AG20443 (cell line): ENCODE measurements around the gene TTC17.
"Not testable (repeated sequence)": the region's sequence is repeated elsewhere in the genome, so short reads cannot be mapped to it uniquely, and the experiment has no call there.

Source experiments
- DNase-seq: peaks from one replicate; pipeline ENCODE4 v3.0.0; 2012; ENCODE audit warnings: low spot score, mixed read lengths

The TTC17 gene

DNA sequence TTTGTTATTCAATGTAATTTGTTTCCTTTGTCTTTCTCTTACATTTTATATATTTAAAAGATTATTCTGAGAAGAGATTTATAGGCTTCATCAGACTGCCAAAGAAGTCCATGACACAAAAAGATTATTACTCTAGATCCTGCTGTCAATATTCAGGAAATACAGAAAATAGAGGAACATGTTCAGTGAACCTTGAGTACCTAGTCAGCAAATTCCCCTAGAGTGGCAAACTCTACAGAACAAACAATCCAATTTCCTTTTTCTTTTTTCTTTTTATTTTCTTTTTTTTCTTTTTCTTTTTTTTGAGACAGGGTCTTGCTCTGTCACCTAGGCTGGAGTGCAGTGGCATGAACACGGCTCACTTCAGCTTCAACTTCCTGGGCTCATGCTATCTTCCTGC lies 23.9 kb downstream of the TTC17 start:
- DNase-seq = no peak

DNA sequence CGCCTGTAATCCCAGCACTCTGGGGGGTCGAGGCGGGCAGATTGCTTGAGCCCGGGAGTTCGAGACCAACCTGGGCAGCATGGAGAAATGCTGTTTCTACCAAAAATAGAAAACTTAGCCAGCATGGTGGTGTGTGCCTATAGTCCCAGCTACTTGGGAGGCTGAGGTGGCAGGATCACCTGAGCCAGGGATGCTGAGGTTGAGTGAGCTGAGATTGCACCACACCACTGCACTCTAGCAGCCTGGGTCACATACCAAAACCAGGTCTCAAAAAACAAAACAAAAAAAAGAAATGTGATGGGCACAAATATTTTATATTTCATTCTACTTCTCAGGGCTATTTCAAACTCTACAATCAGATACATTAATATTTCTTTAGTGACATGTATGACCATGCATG lies 25.7 kb downstream of the TTC17 start:
- no peak for DNase-seq

DNA sequence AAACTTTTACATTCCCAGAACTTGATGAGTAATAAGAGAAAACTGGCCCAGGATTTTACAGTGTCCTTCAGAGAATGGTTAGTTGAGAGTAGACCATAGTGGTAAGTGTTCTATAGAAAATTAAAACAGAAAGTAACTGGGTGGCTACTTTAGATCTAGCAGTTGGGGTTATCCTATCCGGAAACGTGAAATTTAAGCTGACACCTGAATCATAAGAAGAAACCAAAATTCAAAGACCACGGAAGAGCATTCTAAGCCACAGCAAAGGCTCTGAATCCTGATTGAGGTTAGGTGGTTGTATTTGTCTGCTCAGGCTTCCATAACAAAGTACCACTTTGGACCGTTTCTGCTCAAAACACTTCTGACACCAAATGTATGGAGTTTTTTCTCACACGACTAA lies 34.0 kb downstream of the TTC17 start:
- no peak for DNase-seq

DNA sequence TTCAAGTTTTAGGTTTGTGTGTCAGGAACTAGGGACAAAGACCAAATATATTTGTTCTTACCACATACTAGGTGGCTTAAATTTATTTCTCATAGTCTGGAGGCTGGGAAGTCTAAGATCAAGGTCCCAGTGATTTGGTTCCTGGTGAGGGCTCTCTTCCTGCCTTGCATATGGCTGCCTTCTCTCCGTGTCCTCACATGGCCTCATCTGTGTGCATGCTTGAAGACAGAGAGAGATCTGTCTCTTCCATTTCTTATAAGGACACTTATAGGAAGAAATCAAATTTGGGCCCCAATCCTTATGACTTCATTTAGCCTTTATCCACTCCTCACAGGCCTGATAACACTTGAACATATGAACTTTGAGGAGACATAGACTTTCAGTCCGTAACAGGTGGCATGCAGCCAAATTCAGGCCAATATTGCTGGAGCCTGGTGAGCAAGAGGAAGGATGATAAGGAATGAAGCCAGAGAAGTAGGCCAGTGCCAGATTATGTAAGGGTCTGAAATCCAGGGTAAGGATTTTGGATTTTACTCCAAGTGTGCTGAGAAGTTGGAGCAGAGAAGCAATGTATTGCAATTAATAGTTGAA lies 35.1 kb downstream of the TTC17 start:
- DNase-seq = no peak

DNA sequence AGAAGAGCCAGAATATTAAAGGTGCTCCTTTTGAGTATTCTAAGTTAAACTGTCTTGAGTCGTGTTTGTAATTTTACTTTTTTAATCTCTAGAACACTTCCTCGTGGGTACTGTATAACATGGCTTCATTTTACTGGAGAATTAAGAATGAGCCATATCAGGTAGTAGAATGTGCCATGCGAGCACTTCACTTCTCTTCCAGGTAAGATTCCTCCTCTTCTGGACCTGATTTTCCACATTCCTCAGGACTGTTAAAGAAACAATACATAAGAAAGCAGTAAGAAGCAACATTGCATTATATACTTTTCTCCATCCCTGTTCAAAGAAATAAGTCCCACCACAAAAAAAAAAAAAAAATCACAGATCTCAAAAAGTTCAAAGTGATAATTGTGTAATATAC lies 37.9 kb downstream of the TTC17 start:
- DNase-seq = no peak

DNA sequence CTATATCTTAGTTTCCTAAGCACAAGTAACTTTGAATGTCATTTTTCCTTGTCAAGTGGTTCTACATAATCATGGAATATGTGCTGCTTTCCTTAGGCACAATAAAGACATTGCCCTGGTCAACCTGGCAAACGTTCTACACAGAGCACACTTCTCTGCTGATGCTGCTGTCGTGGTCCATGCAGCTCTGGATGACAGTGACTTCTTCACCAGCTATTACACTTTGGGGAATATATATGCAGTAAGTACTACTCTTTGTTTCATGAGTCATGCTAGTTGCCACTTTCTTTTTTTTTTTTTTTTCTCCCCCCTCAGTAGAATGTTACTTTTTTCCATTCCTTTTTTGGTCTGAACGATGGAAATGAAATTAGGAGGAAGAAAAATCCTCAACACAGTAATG lies 38.5 kb downstream of the TTC17 start:
- DNase-seq = no peak

DNA sequence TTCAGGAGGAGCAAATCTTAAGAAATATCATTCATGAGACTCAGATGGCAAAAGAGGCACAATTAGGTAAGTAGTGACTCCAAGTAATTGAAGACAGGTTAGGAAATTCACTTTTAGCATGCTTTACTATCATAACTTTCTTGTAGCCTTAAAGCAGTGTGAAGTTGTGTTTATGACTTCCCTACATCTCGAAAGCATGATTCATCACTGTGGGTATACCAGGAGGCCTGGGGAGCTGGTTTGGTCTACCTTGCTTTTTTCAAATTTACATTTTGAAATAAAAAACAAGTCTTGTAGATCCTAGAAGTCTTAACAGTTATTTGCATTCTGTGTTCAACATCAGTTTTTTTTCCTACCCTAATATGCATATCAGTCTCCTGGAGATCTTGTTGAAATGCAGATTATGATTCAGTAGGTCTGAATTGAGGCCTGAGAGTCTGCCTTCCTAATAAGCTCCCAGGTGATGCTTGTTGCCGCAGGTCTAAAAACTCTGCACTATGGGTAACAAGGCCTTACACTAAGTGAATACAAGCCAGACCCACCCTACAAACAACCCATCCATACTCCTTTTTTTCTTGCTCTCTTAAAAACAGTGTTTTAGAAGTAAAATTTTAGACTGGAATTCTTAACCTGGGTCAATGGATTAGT lies 41.4 kb downstream of the TTC17 start:
- DNase-seq = no peak

DNA sequence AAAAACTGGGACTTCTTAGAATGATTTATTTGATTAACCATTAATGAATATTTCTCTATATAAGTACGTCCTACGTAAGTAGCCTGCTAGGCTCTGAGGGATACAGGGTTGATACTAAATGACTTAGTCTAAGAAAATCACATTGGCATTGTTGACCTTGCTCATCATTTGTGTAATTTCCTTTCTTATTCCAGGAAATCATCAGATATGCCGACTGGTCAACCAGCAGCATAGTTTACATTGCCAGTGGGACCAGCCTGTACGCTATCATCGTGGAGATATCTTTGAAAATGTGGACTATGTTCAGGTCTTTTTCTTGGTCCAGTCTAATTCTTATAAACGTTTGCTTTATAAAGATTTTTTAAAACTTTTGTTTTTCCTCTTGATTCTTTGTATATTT lies 42.5 kb downstream of the TTC17 start:
- no peak for DNase-seq

DNA sequence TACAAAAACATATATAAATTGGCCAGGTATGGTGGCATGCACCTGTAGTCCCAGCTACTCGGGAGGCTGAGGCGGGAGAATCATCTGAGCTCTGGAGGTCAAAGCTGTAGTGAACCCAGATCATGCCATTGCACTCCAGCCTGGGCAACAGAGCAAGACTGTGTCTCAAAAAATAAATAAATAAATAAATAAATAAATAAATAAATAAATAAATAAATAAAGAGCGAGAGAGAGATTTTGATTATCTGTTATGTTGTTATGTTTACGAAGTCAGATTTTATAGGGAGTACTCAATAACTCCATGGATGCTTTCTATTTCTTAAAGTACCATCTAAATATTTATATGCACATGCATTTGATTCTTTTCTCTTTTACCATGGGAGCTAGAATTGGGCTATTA lies 43.1 kb downstream of the TTC17 start:
- DNase-seq = not testable (repeated sequence)

DNA sequence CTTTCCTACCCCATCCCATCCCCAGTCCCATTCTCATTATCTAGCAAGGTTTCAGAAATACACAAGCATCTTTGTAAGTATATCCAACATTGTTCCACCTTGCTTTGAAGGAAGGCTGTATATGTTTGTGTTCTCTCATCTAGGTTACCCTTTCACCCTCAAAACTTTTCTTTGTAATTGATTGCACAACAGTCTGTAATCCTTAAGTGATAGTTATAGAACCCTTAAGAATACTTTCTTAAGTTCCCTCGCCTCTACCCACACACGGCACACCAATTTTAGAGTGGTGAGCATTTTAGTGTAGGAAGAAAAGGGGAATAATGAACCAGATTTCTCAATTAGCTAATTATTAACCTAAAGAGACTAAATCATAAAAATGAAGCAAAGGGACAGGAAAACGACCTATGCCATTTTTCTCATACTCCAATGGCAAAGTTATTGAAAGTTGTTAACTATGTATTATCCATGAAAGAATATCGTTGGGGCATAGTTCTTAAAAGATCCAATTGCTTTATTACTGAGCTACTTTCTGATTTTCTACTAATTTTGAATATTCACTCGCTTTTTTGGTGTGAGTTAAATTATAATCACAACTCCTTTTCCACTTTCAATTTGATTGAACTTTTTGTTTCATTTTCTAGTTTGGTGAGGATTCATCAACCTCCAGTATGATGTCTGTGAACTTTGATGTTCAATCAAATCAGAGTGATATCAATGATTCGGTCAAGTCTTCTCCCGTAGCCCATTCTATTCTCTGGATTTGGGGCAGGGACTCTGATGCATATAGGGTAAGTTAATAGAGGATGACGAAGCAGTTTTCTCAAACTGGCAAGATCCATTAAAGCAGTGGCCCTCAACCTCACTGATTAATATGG lies 44.9 kb downstream of the TTC17 start:
- DNase-seq = no peak

DNA sequence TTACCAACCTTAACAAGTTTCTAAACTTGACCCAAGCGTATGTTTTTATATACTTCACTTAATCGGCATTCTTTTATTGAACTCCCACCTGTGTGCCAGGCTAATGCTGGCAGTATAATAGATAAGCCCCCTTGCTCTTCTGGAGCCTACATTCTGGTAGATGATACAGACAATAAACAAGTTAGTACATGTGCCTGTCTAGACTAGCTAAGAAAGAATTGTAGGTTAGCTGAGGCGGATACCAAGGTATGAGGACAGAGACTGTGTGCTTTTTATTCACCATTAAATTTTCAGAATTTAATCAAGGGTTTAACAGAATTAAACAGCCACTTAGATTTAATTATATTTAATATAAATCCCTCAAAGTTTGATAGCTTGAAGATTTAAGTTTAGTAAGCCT lies 45.7 kb downstream of the TTC17 start:
- no peak for DNase-seq

DNA sequence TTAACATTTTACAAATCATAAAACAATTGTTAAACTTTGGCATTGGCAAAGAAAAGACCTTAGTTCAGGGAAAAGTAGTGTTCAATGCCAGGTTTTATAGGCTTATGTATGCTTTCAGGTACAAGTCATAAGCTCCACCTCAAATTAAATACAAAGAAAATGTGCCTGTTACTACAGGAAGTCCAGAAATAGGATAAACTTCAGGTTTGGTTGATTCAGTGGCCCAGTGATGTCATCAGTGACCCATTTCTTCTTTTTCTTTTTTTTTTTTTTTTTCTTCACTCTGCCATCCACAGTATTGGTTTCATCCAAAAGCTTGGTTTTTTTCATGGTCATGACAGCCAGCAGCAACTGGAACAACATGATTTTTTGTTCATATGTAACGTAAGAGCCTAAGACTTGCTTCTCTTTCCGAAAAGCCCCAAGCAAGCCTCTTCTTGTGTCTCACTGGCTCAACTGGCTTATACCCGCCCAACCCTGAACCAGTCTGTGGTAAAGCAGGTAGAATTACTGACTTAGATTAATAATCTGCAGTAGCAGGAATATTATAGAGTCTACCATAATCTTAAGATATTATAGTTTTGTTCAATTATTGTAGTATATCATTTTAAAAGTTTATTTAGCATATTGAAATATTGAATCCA lies 46.2 kb downstream of the TTC17 start:
- no peak for DNase-seq

DNA sequence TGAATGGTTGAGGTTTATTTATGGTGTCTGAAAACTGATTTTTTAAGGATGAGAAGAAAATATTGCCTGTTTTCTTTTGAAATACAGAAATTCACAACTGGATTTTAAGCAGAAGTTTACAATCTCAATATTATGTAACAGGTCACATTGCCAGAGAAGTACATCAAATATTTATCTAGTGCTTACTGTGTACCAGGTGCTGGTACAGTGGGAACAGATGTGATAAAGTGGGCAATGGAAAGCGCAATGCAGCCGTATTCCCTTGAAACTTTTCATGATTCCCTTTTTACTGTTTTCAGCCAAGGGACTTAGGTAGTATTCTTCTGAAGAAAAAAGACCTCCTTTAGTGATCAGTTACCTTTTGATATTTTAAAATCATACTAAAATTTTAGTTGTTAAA lies 49.6 kb downstream of the TTC17 start:
- DNase-seq = no peak

DNA sequence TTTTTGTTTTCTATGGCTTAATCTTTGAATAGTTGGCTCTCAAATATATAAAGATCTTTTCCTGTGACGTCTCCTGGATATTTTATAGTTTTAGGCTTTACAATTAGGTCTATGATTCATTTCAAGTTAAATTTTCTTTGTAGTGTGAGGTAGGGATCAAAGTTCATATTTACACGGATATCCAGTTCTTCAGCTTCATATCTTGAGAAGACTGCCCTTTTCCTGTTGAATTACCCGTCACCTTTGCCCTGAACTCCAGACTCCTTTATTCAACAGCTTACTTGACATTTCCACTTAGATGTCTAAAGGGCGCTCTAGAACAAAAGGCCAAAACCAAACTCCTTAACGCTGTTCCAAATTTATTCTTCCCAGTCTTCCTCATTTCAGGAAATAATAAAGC lies 51.7 kb downstream of the TTC17 start:
- no peak for DNase-seq

DNA sequence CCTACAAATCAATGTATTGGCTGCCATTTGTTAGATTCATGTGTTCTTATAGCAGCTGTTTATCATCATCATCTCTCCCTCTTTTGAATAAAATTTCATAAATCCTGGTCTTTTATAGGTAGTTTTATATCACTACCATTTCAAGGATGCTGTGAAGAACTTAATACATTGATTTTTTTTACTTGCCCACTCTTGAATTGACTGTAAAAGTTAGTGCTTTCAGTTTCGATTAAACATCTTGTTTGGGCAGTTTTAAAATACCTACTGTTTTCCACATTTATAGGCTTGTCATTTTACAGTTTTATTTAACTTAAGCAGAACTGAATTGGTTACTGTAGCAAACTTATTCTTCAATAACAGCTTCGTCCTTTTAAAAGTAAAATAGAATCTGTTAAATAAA lies 59.5 kb downstream of the TTC17 start:
- no peak for DNase-seq

DNA sequence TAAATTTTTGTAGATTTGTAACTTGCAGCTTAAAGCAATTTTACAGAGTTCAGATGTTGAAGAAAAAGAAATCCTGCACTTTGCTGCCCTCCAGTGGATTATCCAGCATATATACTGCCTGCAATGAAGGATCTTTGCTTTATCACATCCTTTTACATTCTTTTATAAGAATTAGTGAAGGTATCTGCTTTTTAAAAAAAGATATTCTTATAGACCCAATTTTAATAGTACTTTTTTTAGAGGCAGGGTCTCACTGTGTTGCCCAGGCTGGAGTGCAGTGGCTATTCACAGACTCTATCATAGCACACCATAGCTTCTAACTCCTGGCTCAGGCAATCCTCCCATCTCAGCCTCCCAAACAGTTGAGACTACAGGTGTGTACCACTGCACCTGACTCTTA lies 60.7 kb downstream of the TTC17 start:
- peak; percentile 38 for DNase-seq

DNA sequence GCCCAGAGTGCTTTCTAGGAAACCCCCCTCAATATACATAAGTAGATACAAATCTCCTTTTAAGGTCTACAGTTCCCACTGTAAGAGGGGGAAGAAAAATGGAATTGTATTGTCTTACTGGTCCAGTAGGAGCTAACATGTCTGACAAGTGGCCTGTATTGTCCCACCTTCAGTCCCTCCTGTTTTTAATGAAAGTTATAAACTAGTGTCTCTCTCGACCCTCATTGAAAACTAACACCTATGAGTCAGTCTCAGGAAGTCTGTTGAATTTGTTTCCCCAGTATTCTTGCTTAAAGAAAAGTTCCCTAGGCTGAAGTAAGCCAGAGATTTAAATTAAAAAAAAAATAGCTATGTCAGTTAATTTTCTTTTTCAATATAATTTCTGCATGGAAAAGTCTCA lies 69.3 kb downstream of the TTC17 start:
- DNase-seq = no peak

DNA sequence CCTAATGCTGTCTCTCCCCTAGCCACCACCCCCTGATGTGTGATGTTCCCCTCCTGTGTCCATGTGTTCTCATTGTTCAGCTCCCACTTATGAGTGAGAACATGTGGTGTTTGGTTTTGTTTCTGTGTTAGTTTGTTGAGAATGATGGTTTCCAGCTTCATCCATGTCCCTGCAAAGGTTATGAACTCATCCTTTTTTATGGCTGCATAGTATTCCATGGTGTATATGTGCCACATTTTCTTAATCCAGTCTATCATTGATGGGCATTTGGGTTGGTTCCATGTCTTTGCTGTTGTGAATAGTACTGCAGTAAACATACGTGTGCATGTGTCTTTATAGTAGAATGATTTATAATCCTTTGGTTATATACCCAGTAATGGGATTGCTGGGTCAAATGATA lies 72.2 kb downstream of the TTC17 start:
- DNase-seq = not testable (repeated sequence)

DNA sequence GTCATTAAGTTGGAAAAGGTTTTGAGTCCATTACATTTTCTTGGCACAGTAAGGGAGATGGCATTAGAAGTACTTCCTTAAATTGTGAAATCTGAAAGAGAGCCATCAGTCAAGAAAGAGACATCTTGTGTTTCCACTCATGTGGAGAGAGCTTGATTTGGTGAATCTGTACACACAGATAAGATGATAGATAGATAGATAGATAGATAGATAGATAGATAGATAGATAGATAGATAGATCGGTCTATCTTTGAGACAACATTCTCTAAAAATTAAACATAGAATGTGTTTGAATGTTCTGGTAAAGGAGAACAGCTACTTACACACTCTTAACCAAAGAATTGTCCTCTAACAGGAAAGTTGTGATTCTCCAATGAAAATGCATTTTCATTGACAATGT lies 76.2 kb downstream of the TTC17 start:
- no peak for DNase-seq

DNA sequence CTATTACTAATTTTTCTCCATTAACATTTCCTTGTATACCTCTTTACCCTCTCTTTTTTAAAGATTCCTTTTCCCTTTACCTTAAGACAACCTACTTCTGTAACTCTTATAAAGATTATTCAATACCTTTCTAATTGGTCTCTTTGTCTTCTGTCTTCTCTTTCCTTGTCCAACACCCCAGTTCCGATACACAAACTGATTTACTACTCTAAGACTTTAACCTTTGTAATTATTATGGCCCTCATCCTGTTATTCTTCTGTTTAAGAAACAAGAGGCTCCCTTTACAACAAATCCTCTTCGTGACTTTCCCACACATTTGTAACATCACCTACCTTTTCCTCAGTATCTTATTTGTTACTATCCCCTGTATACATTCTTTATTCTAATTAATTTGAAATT lies 81.8 kb downstream of the TTC17 start:
- no peak for DNase-seq

DNA sequence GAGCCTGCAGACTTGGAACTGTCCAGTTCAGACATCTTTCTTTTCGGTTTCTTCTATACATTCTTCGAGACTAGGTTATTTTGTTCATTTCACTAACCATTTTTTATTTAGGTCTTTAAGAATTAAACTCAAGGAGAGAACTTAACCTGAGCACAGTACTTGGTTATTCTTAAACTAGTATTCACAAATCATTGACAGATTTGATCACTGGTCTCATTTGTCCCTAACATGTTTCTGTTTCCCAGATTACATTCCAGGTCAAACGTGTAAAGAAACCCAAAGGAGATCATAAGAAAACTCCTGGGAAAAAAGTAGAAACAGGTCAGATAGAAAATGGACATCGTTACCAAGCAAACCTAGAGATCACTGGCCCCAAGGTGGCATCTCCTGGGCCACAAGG lies 85.1 kb downstream of the TTC17 start:
- no peak for DNase-seq

DNA sequence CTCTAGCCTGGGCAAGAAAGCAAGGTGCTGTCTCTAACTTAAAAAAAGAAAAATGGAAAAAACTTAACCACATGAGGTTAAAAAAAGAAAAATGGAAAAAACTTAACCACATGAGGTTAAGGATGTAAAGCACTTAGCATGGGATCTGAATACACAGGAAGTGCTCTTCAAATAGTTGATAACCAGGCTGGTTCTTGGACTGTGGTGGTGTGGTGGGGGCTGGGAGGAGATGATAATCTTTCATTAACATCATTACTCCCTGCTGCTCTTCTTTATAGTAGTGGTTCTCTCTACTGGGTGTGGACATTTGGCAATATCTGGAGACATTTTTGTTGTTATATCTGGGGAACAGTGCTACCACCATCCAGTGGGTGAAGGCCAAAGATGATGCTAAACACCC lies 88.4 kb downstream of the TTC17 start:
- no peak for DNase-seq

DNA sequence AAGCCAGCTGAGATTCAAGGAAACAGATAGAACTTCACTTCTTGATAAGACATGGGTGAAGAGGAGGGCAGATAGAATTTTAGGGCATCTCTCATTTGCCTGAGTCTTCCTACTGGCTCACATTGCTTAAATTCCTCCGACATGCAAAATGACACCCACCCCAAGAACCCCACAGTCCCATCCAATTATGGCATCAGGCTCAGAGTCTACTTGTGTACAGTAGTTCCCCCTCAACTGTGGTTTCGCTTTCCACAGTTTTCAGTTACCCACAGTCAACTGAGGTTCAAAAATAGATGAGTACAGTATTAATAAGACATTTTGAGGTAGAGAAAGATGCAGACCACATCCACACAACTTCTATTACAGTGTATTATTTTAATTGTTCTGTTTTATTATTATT lies 99.8 kb downstream of the TTC17 start:
- DNase-seq = no peak
